IMR-90 (cell line): ENCODE results near the gene CDC42BPA. TPM values are rescaled to one million over a fixed set of nuclear protein-coding genes. Genes with fewer than 3 reads are reported as not detected.

Experiments
- ATAC-seq: fragments of 200-7000 bp; cut with Tn5 transposase; 2 replicates; pipeline ENCODE4 v1.9.1; 2020; ENCODE audit warnings: low read depth, mild to moderate bottlenecking, moderate library complexity
- BruUV-seq: library from RNA; stranded (reverse); fragments of 400-500 nt; replicated peaks from 2 replicates; lab custom pipeline; 2021; lab: Mats Ljungman, UMichigan
- CTCF ChIA-PET: fragments of 300-600 bp; formaldehyde crosslinking; extraction: SDS; loops from one replicate; lab custom pipeline; 2021; ENCODE audit warnings: antibody characterized with exemption; lab: Yijun Ruan, JAX
- POLR2A ChIA-PET: fragments of 300-600 bp; sonication (Branson Sonifier 250); formaldehyde crosslinking; loops from one replicate; lab custom pipeline; 2022; ENCODE audit warnings: antibody characterized with exemption; ENCODE audit not compliant: unreplicated experiment; lab: Charles Lee
- DNase-seq: peaks from one replicate; pipeline ENCODE4 v3.0.0; 2013
- H2AFZ ChIP-seq: replicated peaks from 2 replicates; pipeline ENCODE3; 2013; ENCODE audit warnings: low read length, mild to moderate bottlenecking; ENCODE audit not compliant: poor library complexity
- H2AK5ac ChIP-seq: 2 replicates; pipeline ENCODE4 v1.6.1; 2013; ENCODE audit warnings: low read depth, low read length, inconsistent platforms
- H2AK9ac ChIP-seq: replicated peaks from 2 replicates; pipeline ENCODE3; 2013; ENCODE audit warnings: mild to moderate bottlenecking, low read depth, low read length, moderate library complexity; ENCODE audit not compliant: poor library complexity
- H2BK120ac ChIP-seq: 2 replicates; pipeline ENCODE4 v1.6.1; 2013; ENCODE audit warnings: low read depth, low read length, inconsistent platforms
- H2BK15ac ChIP-seq: 3 replicates; pipeline ENCODE4 v1.6.1; 2013; ENCODE audit warnings: low read depth, low read length, inconsistent platforms
- H2BK20ac ChIP-seq: 2 replicates; pipeline ENCODE4 v1.6.1; 2013; ENCODE audit warnings: low read depth, mild to moderate bottlenecking, inconsistent platforms, low read length, moderate library complexity
- H2BK5ac ChIP-seq: 2 replicates; pipeline ENCODE4 v1.6.1; 2013; ENCODE audit warnings: mild to moderate bottlenecking, low read depth, low read length, inconsistent platforms; ENCODE audit not compliant: poor library complexity, severe bottlenecking
- H3K14ac ChIP-seq: replicated peaks from 2 replicates; pipeline ENCODE4 v1.6.1; 2013; ENCODE audit warnings: low read depth, low read length, inconsistent platforms
- H3K18ac ChIP-seq: 2 replicates; pipeline ENCODE4 v1.6.1; 2013; ENCODE audit warnings: low read depth, low read length, control low read depth
- H3K23ac ChIP-seq: 2 replicates; pipeline ENCODE4 v1.6.1; 2013; ENCODE audit warnings: low read depth, low read length, inconsistent platforms
- H3K27ac ChIP-seq: 2 replicates; pipeline ENCODE4 v1.5.1; 2013; ENCODE audit warnings: mild to moderate bottlenecking, control low read depth, low read length; ENCODE audit not compliant: insufficient read depth
- H3K27me3 ChIP-seq: 2 replicates; pipeline ENCODE4 v1.6.1; 2013; ENCODE audit warnings: low read length; ENCODE audit not compliant: control insufficient read depth, insufficient read depth
- H3K36me3 ChIP-seq: 2 replicates; pipeline ENCODE4 v1.6.1; 2013; ENCODE audit warnings: low read length, mixed read lengths; ENCODE audit not compliant: control insufficient read depth, insufficient read depth
- H3K4ac ChIP-seq: 2 replicates; pipeline ENCODE4 v1.6.1; 2013; ENCODE audit warnings: low read depth, low read length, inconsistent platforms
- H3K4me1 ChIP-seq: 2 replicates; pipeline ENCODE4 v1.6.1; 2013; ENCODE audit warnings: low read length, mixed read lengths; ENCODE audit not compliant: control insufficient read depth, insufficient read depth
- H3K4me2 ChIP-seq: 2 replicates; pipeline ENCODE4 v1.6.1; 2013; ENCODE audit warnings: low read depth, mild to moderate bottlenecking, control low read depth, low read length, moderate library complexity
- H3K4me3 ChIP-seq: 2 replicates; pipeline ENCODE4 v1.5.1; 2013; ENCODE audit warnings: low read depth, mild to moderate bottlenecking, control low read depth, low read length, moderate library complexity; ENCODE audit not compliant: insufficient read depth
- H3K56ac ChIP-seq: 2 replicates; pipeline ENCODE4 v1.6.1; 2013; ENCODE audit warnings: low read length, inconsistent platforms; ENCODE audit not compliant: insufficient read depth; ENCODE audit errors: extremely low read depth
- H3K79me1 ChIP-seq, 2 experiments: 2 replicates each; pipeline ENCODE4 v1.6.1; 2013; ENCODE audit warnings: low read length in 2 of 2, inconsistent platforms in 1 of 2, low read depth in 1 of 2
- H3K9ac ChIP-seq: 2 replicates; pipeline ENCODE4 v1.6.1; 2013; ENCODE audit warnings: low read depth, low read length, control low read depth
- H3K9me1 ChIP-seq: 2 replicates; pipeline ENCODE4 v1.6.1; 2013; ENCODE audit warnings: low read length, inconsistent platforms; ENCODE audit not compliant: insufficient read depth
- H3K9me3 ChIP-seq: 2 replicates; pipeline ENCODE4 v1.6.1; 2013; ENCODE audit warnings: low read length; ENCODE audit not compliant: control insufficient read depth, insufficient read depth
- H4K20me1 ChIP-seq: 2 replicates; pipeline ENCODE4 v1.6.1; 2013; ENCODE audit warnings: low read length, inconsistent platforms; ENCODE audit not compliant: insufficient read depth
- H4K5ac ChIP-seq: 2 replicates; pipeline ENCODE4 v1.6.1; 2013; ENCODE audit warnings: mild to moderate bottlenecking, low read depth, low read length, control low read depth
- H4K8ac ChIP-seq, 2 experiments: 2 replicates each; pipeline ENCODE4 v1.6.1; 2013; ENCODE audit warnings: low read depth in 2 of 2, low read length in 2 of 2, control low read depth in 1 of 2, inconsistent platforms in 1 of 2
- H4K91ac ChIP-seq: 2 replicates; pipeline ENCODE4 v1.6.1; 2013; ENCODE audit warnings: low read depth, low read length, inconsistent platforms; ENCODE audit not compliant: insufficient read depth
- BHLHE40 ChIP-seq: fragments of 150-350 bp; IDR thresholded peaks from 2 replicates; pipeline ENCODE4 v1.6.1; 2016; ENCODE audit warnings: mild to moderate bottlenecking, low read depth, low read length
- CEBPB ChIP-seq: IDR thresholded peaks from 2 replicates; pipeline ENCODE4 v1.6.1; 2012; ENCODE audit warnings: low read depth, low read length, improper control_type of control experiment
- CHD1 ChIP-seq: IDR thresholded peaks from 2 replicates; pipeline ENCODE4 v1.6.1; 2012; ENCODE audit warnings: low read depth, low read length, improper control_type of control experiment
- FOS ChIP-seq: fragments of 150-350 bp; IDR thresholded peaks from 2 replicates; pipeline ENCODE4 v1.6.1; 2016; ENCODE audit warnings: low read depth, low read length
- MAFK ChIP-seq: IDR thresholded peaks from 2 replicates; pipeline ENCODE4 v1.6.1; 2012; ENCODE audit warnings: low read depth, low read length, improper control_type of control experiment
- MAZ ChIP-seq: IDR thresholded peaks from 2 replicates; pipeline ENCODE4 v1.6.1; 2012; ENCODE audit warnings: low read depth, mild to moderate bottlenecking, low read length, improper control_type of control experiment, moderate library complexity, borderline replicate concordance
- MXI1 ChIP-seq: IDR thresholded peaks from 2 replicates; pipeline ENCODE4 v1.6.1; 2012; ENCODE audit warnings: low read depth, mild to moderate bottlenecking, low read length, moderate library complexity, borderline replicate concordance
- NFE2L2 ChIP-seq: fragments of 150-350 bp; IDR thresholded peaks from 2 replicates; pipeline ENCODE4 v1.6.1; 2016; ENCODE audit warnings: low read depth, mild to moderate bottlenecking, low read length
- POLR2A ChIP-seq: IDR thresholded peaks from 2 replicates; pipeline ENCODE4 v1.6.1; 2012; ENCODE audit warnings: mild to moderate bottlenecking, low read depth, low read length
- RAD21 ChIP-seq: IDR thresholded peaks from 2 replicates; pipeline ENCODE4 v1.6.1; 2012; ENCODE audit warnings: low read length, improper control_type of control experiment
- RCOR1 ChIP-seq: IDR thresholded peaks from 2 replicates; pipeline ENCODE4 v1.6.1; 2012; ENCODE audit warnings: mild to moderate bottlenecking, low read length, improper control_type of control experiment; ENCODE audit not compliant: insufficient replicate concordance
- RFX5 ChIP-seq: IDR thresholded peaks from 2 replicates; pipeline ENCODE4 v1.8.0; 2012; ENCODE audit warnings: low read depth, mild to moderate bottlenecking, low read length, moderate library complexity
- SMC3 ChIP-seq: fragments of 150-350 bp; IDR thresholded peaks from 2 replicates; pipeline ENCODE4 v1.6.1; 2016; ENCODE audit warnings: low read depth, mild to moderate bottlenecking, antibody characterized with exemption, low read length, moderate library complexity
- WGBS, 2 experiments: methylation state at CpG; one replicate each; pipeline versions ENCODE4 v1.1.5 to v1.1.7; 2013; ENCODE audit warnings: missing lambda C conversion rate in 2 of 2; ENCODE audit not compliant: insufficient read length in 1 of 2; ENCODE audit errors: extremely low coverage in 2 of 2; 5-methylcytosine and 5-hydroxymethylcytosine counted together
- dilution Hi-C: fragments of 300-500 bp; cut with HindIII; formaldehyde crosslinking; loops from one replicate; pipeline ENCODE4 v1.14.3; 2018; ENCODE audit warnings: low sequenced_read_pairs; ENCODE audit not compliant: unreplicated experiment
- in situ Hi-C: fragments of 300-500 bp; cut with MboI; formaldehyde crosslinking; loops from 3 replicates; pipeline ENCODE4 v1.14.3; 2019; ENCODE audit warnings: low sequenced_read_pairs, inconsistent platforms, mixed read lengths
- intact Hi-C: fragments of 100-400 bp; cut with micrococcal nuclease; formaldehyde crosslinking; loops from 2 replicates; pipeline ENCODE4 v1.10.0; 2022
- polyA plus RNA-seq, 3 experiments: library from polyadenylated mRNA; depleted of rRNA; stranded (reverse); fragments of >200 nt; gene quantifications; 2 replicates each; pipeline ENCODE4 v1.2.3, GENCODE V29; 2012; ENCODE audit warnings: low replicate concordance in 1 of 3
- total RNA-seq: library from RNA; depleted of rRNA; stranded (reverse); fragments of >200 nt; gene quantifications from 2 replicates; pipeline ENCODE4 v1.2.3, GENCODE V29; 2012
- TF ChIP-seq, protein P1 (sequence below): fragments of 150-350 bp; IDR thresholded peaks from 2 replicates; pipeline ENCODE4 v1.6.1; 2017; ENCODE audit warnings: mild to moderate bottlenecking, antibody characterized with exemption, low read length, low read depth
- TF ChIP-seq, protein P2 (sequence below): conservative IDR thresholded peaks from 2 replicates; pipeline ENCODE4 v1.5.1; 2012; ENCODE audit warnings: mild to moderate bottlenecking, low read depth, low read length, improper control_type of control experiment
- TF ChIP-seq, protein P3 (sequence below): fragments of 150-350 bp; IDR thresholded peaks from 2 replicates; pipeline ENCODE4 v1.6.1; 2016; ENCODE audit warnings: low read depth, mild to moderate bottlenecking, low read length, moderate library complexity, borderline replicate concordance

CDC42BPA gene
- total and polyA plus RNA-seq, 2 of the 4 experiments (the other 2 are of a cell fraction): 9.4 to 27.8 TPM

DNA sequence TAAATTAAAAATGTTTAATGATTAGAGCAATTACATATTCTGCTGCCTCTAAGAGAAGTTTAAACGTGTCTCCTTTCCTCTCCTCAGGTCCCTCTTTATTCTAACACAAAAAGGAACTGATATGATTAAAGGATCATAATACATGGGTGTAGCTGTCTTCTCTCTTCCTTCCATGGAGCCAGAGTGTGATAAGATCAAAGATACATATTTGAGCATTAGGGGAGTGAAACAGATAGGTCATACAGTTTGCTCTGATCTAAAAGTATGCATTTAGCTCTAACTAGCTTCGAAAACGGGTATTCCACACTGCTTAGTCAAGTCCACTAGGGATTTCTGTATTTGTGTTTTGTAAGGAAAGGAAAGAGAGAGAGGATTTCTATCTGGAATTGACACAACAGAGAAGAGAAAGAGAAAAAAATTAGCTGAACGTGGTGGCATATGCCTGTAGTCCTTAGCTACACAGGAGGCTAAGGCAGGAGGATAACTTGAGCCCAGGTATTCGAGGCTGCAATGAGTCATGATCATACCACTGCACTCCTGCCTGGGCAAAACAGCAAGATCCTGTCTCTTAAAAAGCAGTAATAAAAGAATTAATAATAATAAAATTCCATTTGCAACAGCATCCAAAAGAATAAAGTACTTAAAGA is 63.1 kb downstream of the CDC42BPA start:
- no TSS peak for BruUV-seq
- no peak overlapping the region for H2AK9ac ChIP-seq
- WGBS, 2 experiments: no CpG with 5 or more reads among the region's 5 CpGs
- H2AK5ac ChIP-seq: no peak overlapping the region
- TF ChIP-seq, protein P1, sequence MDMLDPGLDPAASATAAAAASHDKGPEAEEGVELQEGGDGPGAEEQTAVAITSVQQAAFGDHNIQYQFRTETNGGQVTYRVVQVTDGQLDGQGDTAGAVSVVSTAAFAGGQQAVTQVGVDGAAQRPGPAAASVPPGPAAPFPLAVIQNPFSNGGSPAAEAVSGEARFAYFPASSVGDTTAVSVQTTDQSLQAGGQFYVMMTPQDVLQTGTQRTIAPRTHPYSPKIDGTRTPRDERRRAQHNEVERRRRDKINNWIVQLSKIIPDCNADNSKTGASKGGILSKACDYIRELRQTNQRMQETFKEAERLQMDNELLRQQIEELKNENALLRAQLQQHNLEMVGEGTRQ: no peak
- TF ChIP-seq POLR2A (no peak), SMC3 (no peak), CHD1 (no peak), BHLHE40 (no peak), MAZ (no peak), FOS (no peak), RAD21 (no peak), CEBPB (no peak), RFX5 (no peak), RCOR1 (no peak), MXI1 (no peak), MAFK (no peak), NFE2L2 (no peak)
- TF ChIP-seq, protein P2, sequence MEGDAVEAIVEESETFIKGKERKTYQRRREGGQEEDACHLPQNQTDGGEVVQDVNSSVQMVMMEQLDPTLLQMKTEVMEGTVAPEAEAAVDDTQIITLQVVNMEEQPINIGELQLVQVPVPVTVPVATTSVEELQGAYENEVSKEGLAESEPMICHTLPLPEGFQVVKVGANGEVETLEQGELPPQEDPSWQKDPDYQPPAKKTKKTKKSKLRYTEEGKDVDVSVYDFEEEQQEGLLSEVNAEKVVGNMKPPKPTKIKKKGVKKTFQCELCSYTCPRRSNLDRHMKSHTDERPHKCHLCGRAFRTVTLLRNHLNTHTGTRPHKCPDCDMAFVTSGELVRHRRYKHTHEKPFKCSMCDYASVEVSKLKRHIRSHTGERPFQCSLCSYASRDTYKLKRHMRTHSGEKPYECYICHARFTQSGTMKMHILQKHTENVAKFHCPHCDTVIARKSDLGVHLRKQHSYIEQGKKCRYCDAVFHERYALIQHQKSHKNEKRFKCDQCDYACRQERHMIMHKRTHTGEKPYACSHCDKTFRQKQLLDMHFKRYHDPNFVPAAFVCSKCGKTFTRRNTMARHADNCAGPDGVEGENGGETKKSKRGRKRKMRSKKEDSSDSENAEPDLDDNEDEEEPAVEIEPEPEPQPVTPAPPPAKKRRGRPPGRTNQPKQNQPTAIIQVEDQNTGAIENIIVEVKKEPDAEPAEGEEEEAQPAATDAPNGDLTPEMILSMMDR: no peak
- TF ChIP-seq, protein P3, sequence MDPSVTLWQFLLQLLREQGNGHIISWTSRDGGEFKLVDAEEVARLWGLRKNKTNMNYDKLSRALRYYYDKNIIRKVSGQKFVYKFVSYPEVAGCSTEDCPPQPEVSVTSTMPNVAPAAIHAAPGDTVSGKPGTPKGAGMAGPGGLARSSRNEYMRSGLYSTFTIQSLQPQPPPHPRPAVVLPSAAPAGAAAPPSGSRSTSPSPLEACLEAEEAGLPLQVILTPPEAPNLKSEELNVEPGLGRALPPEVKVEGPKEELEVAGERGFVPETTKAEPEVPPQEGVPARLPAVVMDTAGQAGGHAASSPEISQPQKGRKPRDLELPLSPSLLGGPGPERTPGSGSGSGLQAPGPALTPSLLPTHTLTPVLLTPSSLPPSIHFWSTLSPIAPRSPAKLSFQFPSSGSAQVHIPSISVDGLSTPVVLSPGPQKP: no peak
- in situ Hi-C loops: no loop called here
- H2BK120ac ChIP-seq: no peak overlapping the region
- H2BK15ac ChIP-seq: no peak overlapping the region
- H3K4me1 ChIP-seq: no peaks in the 10 kb centered on the region
- H2BK5ac ChIP-seq: no peak overlapping the region
- peaks cover 2% of the 10 kb centered on the region; the same call in 1 of the 2 replicates for H3K36me3 ChIP-seq
- DNase-seq: no peak
- POLR2A ChIA-PET: no interaction called here
- H4K5ac ChIP-seq: no peak overlapping the region
- no peak overlapping the region for H4K8ac ChIP-seq
- H4K91ac ChIP-seq: no peak overlapping the region
- ATAC-seq: no peak
- peaks cover 25% of the 10 kb centered on the region; the same call in 1 of the 2 replicates for H4K20me1 ChIP-seq
- dilution Hi-C loops: no loop called here
- no peak overlapping the region for H3K23ac ChIP-seq
- H3K27ac ChIP-seq: no peak overlapping the region
- H3K9ac ChIP-seq: no peak overlapping the region
- H2BK20ac ChIP-seq: no peak overlapping the region
- no peak overlapping the region for H3K14ac ChIP-seq
- H3K4ac ChIP-seq: no peak overlapping the region
- no peak overlapping the region for H3K18ac ChIP-seq
- peaks cover 18 to 33% of the 10 kb centered on the region in 2 experiments; a peak in 3 of 4 replicates for H3K79me1 ChIP-seq
- no peak overlapping the region for H2AFZ ChIP-seq
- peaks cover 5% of the 10 kb centered on the region; the same call in 1 of the 2 replicates for H3K9me1 ChIP-seq
- intact Hi-C loops: loop anchor here (5.0 kb wide), 1 partner anchor 63 kb away; no protein-coding TSS in a partner anchor
- H3K56ac ChIP-seq: no peak overlapping the region
- CTCF ChIA-PET: no interaction called here
- H3K4me3 ChIP-seq: no peak overlapping the region
- no peaks in the 10 kb centered on the region for H3K27me3 ChIP-seq
- H3K4me2 ChIP-seq: no peak overlapping the region
- H3K9me3 ChIP-seq: no peaks in the 10 kb centered on the region
